ENCODE data around the gene ACOX2. TPM values are rescaled to one million over a fixed set of nuclear protein-coding genes. Genes with fewer than 3 reads are reported as not detected.

Gene ACOX2
- total RNA-seq, 1 donor, result 19.2 TPM

GRCh38 chr3:58494107-58494506, 42.9 kb downstream of the ACOX2 start:
- no peak for DNase-seq (ENCODE audit: low read depth)
- TF ChIP-seq CTCF (IDR thresholded peaks at IDR 0.05; ENCODE audit: insufficient read depth, low read length), result no peak
- H3K4me3 ChIP-seq (ENCODE audit: low read depth, low read length), result no peak overlapping the region

GRCh38 chr3:58492494-58492905, 44.5 kb downstream of the ACOX2 start:
- DNase-seq (ENCODE audit: low read depth), result no peak
- TF ChIP-seq CTCF (IDR thresholded peaks at IDR 0.05; ENCODE audit: insufficient read depth, low read length), result no peak
- peak overlapping the region; percentile 90 for H3K4me3 ChIP-seq (ENCODE audit: low read depth, low read length)

GRCh38 chr3:58491506-58492402, 45.2 kb downstream of the ACOX2 start, which contains the start of gene KCTD6:
TSS of gene KCTD6 (plus strand) at chr3:58492096. CDS start at chr3:58498756, 6,660 bp downstream.
- peak within 1 kb of the TSS; percentile 90 for H3K4me3 ChIP-seq (ENCODE audit: low read depth, low read length)
- DNase-seq (ENCODE audit: low read depth), result peak; percentile 90
- peak; percentile 58 for TF ChIP-seq CTCF (IDR thresholded peaks at IDR 0.05; ENCODE audit: insufficient read depth, low read length)

GRCh38 chr3:58490860-58491501, 46.0 kb downstream of the ACOX2 start:
- TF ChIP-seq CTCF (IDR thresholded peaks at IDR 0.05; ENCODE audit: insufficient read depth, low read length), result no peak
- no peak for DNase-seq (ENCODE audit: low read depth)
- H3K4me3 ChIP-seq (ENCODE audit: low read depth, low read length), result peak overlapping the region; percentile 36

- no peak for TF ChIP-seq CTCF (IDR thresholded peaks at IDR 0.05; ENCODE audit: insufficient read depth, low read length)
These were observed 48.0 kb downstream of the ACOX2 start for GRCh38 chr3:58488967-58489366.

GRCh38 chr3:58487140-58487886, 49.7 kb downstream of the ACOX2 start:
- DNase-seq (ENCODE audit: low read depth), result peak; percentile 65
- no peak for TF ChIP-seq CTCF (IDR thresholded peaks at IDR 0.05; ENCODE audit: insufficient read depth, low read length)
- no peak overlapping the region for H3K4me3 ChIP-seq (ENCODE audit: low read depth, low read length)

More at GRCh38 chr3:58488967-58489366, 48.0 kb downstream of the ACOX2 start:
- H3K4me3 ChIP-seq (ENCODE audit: low read depth, low read length), result no peak overlapping the region
- DNase-seq (ENCODE audit: low read depth), result no peak
